GM12873 (cell line): Measurements from ENCODE around the gene BABAM2.

Experiments used
- TF ChIP-seq, protein P1 (sequence below): IDR thresholded peaks from 2 replicates; pipeline ENCODE4 v1.5.1; 2012; ENCODE audit warnings: low read depth, mild to moderate bottlenecking, moderate library complexity, low read length, control low read depth; ENCODE audit not compliant: insufficient read depth; ENCODE audit errors: missing control alignments

BABAM2 gene

GRCh38 chr2:27954771-27955383, 64.3 kb downstream of the BABAM2 start:
- TF ChIP-seq, protein P1, sequence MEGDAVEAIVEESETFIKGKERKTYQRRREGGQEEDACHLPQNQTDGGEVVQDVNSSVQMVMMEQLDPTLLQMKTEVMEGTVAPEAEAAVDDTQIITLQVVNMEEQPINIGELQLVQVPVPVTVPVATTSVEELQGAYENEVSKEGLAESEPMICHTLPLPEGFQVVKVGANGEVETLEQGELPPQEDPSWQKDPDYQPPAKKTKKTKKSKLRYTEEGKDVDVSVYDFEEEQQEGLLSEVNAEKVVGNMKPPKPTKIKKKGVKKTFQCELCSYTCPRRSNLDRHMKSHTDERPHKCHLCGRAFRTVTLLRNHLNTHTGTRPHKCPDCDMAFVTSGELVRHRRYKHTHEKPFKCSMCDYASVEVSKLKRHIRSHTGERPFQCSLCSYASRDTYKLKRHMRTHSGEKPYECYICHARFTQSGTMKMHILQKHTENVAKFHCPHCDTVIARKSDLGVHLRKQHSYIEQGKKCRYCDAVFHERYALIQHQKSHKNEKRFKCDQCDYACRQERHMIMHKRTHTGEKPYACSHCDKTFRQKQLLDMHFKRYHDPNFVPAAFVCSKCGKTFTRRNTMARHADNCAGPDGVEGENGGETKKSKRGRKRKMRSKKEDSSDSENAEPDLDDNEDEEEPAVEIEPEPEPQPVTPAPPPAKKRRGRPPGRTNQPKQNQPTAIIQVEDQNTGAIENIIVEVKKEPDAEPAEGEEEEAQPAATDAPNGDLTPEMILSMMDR = peak; percentile 14

GRCh38 chr2:27955384-27956161, 65.0 kb downstream of the BABAM2 start:
- TF ChIP-seq, protein P1 = no peak

- TF ChIP-seq, protein P1 = no peak
Measured at GRCh38 chr2:27956888-27957287, 66.4 kb downstream of the BABAM2 start.

DNA sequence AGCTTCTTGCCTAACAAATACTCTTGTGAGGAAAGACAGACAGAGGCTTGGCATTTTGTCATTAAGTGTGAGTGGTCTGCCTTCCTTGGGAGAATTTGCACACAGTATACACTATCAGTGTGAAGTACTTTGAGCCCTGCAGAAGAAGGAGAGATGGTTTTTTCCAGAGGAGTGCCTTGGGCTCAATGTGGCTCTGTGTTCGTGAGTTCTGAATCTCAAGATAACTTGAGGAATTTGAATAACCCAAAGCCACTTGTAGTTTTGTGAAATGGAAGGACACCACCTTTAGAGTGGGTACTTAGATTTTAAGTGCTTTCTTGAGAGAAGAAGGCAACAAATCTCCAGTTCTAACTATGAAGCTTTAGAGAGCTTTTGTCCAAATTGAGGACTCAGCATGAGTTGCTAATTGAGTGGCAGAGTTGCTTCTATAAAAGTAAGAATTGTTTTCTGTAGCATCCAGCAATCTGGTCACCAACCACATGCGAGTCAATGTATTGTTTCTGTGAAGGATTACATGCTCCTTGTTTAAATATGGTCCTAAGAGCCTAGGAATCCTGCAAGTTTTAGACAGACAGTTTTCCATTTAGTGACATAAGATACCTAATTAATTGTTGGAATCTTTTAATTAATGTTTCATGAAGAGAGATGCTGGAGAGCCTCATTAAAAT, 68.3 kb downstream of the BABAM2 start:
- TF ChIP-seq, protein P1 = no peak

- TF ChIP-seq, protein P1 = no peak
Measured at GRCh38 chr2:27959496-27959895, 69.0 kb downstream of the BABAM2 start.

GRCh38 chr2:27960237-27960912, 69.8 kb downstream of the BABAM2 start:
- TF ChIP-seq, protein P1 = no peak

- TF ChIP-seq, protein P1 = no peak
Measured at GRCh38 chr2:27962006-27962405, 71.5 kb downstream of the BABAM2 start.
